Measurements from ENCODE around the gene GNB1.
"Not testable (repeated sequence)": the region's sequence is repeated elsewhere in the genome, so short reads cannot be mapped to it uniquely, and the experiment has no call there.

Gene GNB1

DNA sequence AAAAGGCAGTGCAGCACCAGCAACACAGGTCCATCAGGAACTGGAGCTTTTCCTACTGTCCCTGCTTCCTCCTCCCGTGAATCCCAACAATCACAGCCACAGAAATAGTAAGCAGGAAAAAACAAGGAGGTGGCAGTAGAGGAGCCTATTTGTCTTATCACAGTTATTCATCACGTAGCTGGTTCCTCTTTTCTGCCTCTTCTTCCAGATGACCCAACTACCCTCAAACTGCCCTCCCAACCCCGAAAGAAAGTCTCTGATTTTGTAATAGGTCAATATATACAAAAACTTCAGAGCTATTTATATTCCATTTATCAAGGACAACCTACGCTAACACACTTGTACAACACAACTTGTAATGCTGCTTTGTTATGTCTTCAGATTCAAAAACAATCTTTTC, 21.4 kb downstream of the GNB1 start:
- Histone ChIP-seq H2BK12ac (ENCODE audit: low read length in 2 of 2) (no peak overlapping the region), H3K14ac (ENCODE audit: low read length in 2 of 2) (no peak overlapping the region), H3K4me1 (ENCODE audit: control insufficient read depth, insufficient read depth, low read depth, low read length) (peaks cover 6% of the 10 kb centered on the region), H3K4ac (ENCODE audit: low read depth in 1 of 2, low read length in 2 of 2) (no peak overlapping the region), H2BK5ac (ENCODE audit: low read depth, low read length, poor library complexity, severe bottlenecking) (no peak overlapping the region), H3K23ac (ENCODE audit: low read length in 2 of 2) (no peak overlapping the region), H2AK5ac (ENCODE audit: low read length, severe bottlenecking) (no peak overlapping the region), H2BK120ac (ENCODE audit: low read depth, low read length) (no peak overlapping the region), H3K9me3 (ENCODE audit: control insufficient read depth, low read length) (no peaks in the 10 kb centered on the region), H4K8ac (ENCODE audit: low read length) (no peak overlapping the region), H4K91ac (ENCODE audit: low read length) (no peak overlapping the region), H3K4me3 (ENCODE audit: insufficient read depth in 1 of 2, low read depth in 1 of 2, low read length in 2 of 2) (no peak overlapping the region), H3K9ac (ENCODE audit: low read length) (no peak overlapping the region), H2AFZ (ENCODE audit: low read depth, low read length) (no peak overlapping the region), H3K79me1 (replicated peaks; ENCODE audit: low read length, poor library complexity, severe bottlenecking) (no peaks in the 10 kb centered on the region), H3K18ac (ENCODE audit: low read depth in 1 of 2, low read length in 2 of 2) (no peak overlapping the region), H2BK15ac (ENCODE audit: low read depth, poor library complexity, severe bottlenecking) (no peak overlapping the region), H3K27me3 (ENCODE audit: control insufficient read depth in 1 of 2, insufficient read depth in 1 of 2, low read length in 2 of 2) (no peaks in the 10 kb centered on the region), H3K36me3 (ENCODE audit: control insufficient read depth in 1 of 2, insufficient read depth in 2 of 2, low read depth in 1 of 2, low read length in 2 of 2) (peaks cover 19 to 21% of the 10 kb centered on the region in 2 experiments), H3K4me2 (ENCODE audit: low read length, poor library complexity, severe bottlenecking) (no peak overlapping the region), H3K27ac (ENCODE audit: low read length, poor library complexity, severe bottlenecking) (no peak overlapping the region)
- peak; percentile 41 for DNase-seq
- WGBS: 90% methylated on average over 3 of the region's 4 CpGs

DNA sequence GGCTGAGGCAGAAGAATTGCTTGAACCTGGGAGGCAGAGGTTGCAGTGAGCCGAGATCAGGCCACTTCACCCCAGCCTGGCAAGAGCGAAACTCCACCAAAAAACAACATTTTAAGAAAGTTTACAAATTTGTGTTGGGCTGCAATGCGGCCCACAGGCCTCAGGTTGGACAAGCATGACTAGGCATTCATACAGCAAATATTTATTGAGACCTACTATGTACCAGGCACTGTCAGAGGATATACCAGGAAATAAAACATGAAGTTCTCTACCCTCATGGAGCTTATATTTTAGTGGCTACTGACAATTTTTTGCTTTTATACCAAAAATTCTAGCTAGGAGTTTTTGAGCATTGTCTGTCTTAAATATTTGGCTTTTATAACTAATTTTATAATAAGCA, 23.7 kb downstream of the GNB1 start:
- Histone ChIP-seq H3K4me3 (ENCODE audit: insufficient read depth in 1 of 2, low read depth in 1 of 2, low read length in 2 of 2) (no peak overlapping the region), H3K9ac (ENCODE audit: low read length) (no peak overlapping the region), H3K18ac (ENCODE audit: low read depth in 1 of 2, low read length in 2 of 2) (no peak overlapping the region), H3K27ac (ENCODE audit: low read length, poor library complexity, severe bottlenecking) (no peak overlapping the region), H2BK5ac (ENCODE audit: low read depth, low read length, poor library complexity, severe bottlenecking) (no peak overlapping the region), H3K9me3 (ENCODE audit: control insufficient read depth, low read length) (no peaks in the 10 kb centered on the region), H2BK12ac (ENCODE audit: low read length in 2 of 2) (no peak overlapping the region), H2AK5ac (ENCODE audit: low read length, severe bottlenecking) (no peak overlapping the region), H3K36me3 (ENCODE audit: control insufficient read depth in 1 of 2, insufficient read depth in 2 of 2, low read depth in 1 of 2, low read length in 2 of 2) (peaks cover 0 to 6% of the 10 kb centered on the region in 2 experiments), H3K4ac (ENCODE audit: low read depth in 1 of 2, low read length in 2 of 2) (no peak overlapping the region), H3K23ac (ENCODE audit: low read length in 2 of 2) (no peak overlapping the region), H2BK15ac (ENCODE audit: low read depth, poor library complexity, severe bottlenecking) (no peak overlapping the region), H2BK120ac (ENCODE audit: low read depth, low read length) (no peak overlapping the region), H3K79me1 (replicated peaks; ENCODE audit: low read length, poor library complexity, severe bottlenecking) (no peaks in the 10 kb centered on the region), H3K27me3 (ENCODE audit: control insufficient read depth in 1 of 2, insufficient read depth in 1 of 2, low read length in 2 of 2) (no peaks in the 10 kb centered on the region), H4K8ac (ENCODE audit: low read length) (no peak overlapping the region), H3K14ac (ENCODE audit: low read length in 2 of 2) (no peak overlapping the region), H2AFZ (ENCODE audit: low read depth, low read length) (no peak overlapping the region), H3K4me1 (ENCODE audit: control insufficient read depth, insufficient read depth, low read depth, low read length) (peaks cover 11% of the 10 kb centered on the region), H4K91ac (ENCODE audit: low read length) (no peak overlapping the region), H3K4me2 (ENCODE audit: low read length, poor library complexity, severe bottlenecking) (no peak overlapping the region)
- DNase-seq: no peak
- WGBS: 100% methylated on average over 2 of the region's 3 CpGs

DNA sequence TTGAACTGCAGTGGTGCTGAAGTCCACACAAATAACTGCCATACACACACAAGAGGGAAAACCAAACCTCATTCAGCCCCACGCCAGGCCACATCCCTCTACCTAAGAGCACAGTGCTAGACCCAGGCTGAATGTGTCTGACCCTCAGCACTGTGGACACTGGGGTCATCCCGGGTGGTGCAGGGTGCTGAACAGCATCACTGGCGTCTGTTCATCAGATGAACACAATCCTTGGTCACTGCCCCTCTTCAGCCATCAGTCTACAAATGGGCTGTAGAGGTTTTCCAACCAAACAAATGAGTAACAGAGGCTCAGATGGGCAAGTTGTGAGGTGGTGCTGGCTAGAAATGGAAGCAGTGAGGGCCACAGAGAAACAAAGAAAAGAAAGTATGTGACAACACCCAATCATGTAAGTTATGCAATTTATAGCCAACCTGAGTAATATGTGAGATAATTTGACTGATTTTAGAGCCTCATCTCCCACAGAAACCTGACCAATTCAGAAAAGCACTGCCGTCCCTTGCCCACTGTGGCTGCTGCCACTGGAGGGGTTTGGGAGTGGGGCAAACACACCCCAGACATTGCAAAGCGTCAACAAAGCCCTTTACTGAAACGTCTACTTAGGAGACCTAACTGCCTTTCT, 27.9 kb downstream of the GNB1 start:
- Histone ChIP-seq H4K91ac (ENCODE audit: low read length) (no peak overlapping the region), H4K8ac (ENCODE audit: low read length) (no peak overlapping the region), H3K27me3 (ENCODE audit: control insufficient read depth in 1 of 2, insufficient read depth in 1 of 2, low read length in 2 of 2) (no peaks in the 10 kb centered on the region), H2BK15ac (ENCODE audit: low read depth, poor library complexity, severe bottlenecking) (no peak overlapping the region), H3K36me3 (ENCODE audit: control insufficient read depth in 1 of 2, insufficient read depth in 2 of 2, low read depth in 1 of 2, low read length in 2 of 2) (peaks cover 0 to 16% of the 10 kb centered on the region in 2 experiments), H3K27ac (ENCODE audit: low read length, poor library complexity, severe bottlenecking) (no peak overlapping the region), H2AK5ac (ENCODE audit: low read length, severe bottlenecking) (no peak overlapping the region), H2BK12ac (ENCODE audit: low read length in 2 of 2) (no peak overlapping the region), H3K14ac (ENCODE audit: low read length in 2 of 2) (no peak overlapping the region), H3K79me1 (replicated peaks; ENCODE audit: low read length, poor library complexity, severe bottlenecking) (no peaks in the 10 kb centered on the region), H3K9ac (ENCODE audit: low read length) (no peak overlapping the region), H3K4me1 (ENCODE audit: control insufficient read depth, insufficient read depth, low read depth, low read length) (peaks cover 25% of the 10 kb centered on the region), H3K4ac (ENCODE audit: low read depth in 1 of 2, low read length in 2 of 2) (no peak overlapping the region), H3K23ac (ENCODE audit: low read length in 2 of 2) (no peak overlapping the region), H3K9me3 (ENCODE audit: control insufficient read depth, low read length) (no peaks in the 10 kb centered on the region), H3K4me3 (ENCODE audit: insufficient read depth in 1 of 2, low read depth in 1 of 2, low read length in 2 of 2) (no peak overlapping the region), H2BK5ac (ENCODE audit: low read depth, low read length, poor library complexity, severe bottlenecking) (no peak overlapping the region), H3K4me2 (ENCODE audit: low read length, poor library complexity, severe bottlenecking) (no peak overlapping the region), H3K18ac (ENCODE audit: low read depth in 1 of 2, low read length in 2 of 2) (peak overlapping the region in 1 of 2 experiments; percentile 18), H2BK120ac (ENCODE audit: low read depth, low read length) (no peak overlapping the region), H2AFZ (ENCODE audit: low read depth, low read length) (no peak overlapping the region)
- WGBS: 85% methylated on average over 6 of the region's 6 CpGs
- DNase-seq: no peak

DNA sequence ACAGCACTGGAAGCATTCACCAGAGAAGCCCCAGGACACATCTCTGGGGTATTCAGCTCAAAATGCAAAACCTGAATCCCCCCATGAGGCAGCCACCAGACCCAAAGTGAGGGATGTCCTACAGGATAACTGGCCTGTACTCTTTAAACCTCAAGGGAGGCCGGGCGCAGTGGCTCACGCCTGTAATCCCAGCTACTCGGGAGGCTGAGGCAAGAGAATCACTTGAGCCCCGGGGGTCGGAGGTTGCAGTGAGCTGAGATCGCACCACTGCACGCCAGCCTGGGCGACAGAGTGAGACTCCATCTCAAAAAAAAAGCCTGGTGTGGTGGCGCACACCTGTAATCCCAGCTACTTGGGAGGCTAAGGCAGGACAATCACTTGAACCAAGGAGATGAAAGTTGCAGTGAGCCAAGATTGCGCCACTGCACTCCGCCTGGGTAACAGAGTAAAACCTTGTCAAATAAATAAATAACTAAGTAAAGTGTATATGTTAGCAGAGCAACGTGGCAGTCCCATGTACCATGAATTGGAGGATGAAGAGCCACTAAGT, 29.1 kb downstream of the GNB1 start:
- H3K27ac ChIP-seq (ENCODE audit: low read length, poor library complexity, severe bottlenecking); H3K18ac ChIP-seq (ENCODE audit: low read depth in 1 of 2, low read length in 2 of 2); H4K91ac ChIP-seq (ENCODE audit: low read length); DNase-seq; H2BK5ac ChIP-seq (ENCODE audit: low read depth, low read length, poor library complexity, severe bottlenecking); H2BK12ac ChIP-seq (ENCODE audit: low read length in 2 of 2); H2AFZ ChIP-seq (ENCODE audit: low read depth, low read length); H2AK5ac ChIP-seq (ENCODE audit: low read length, severe bottlenecking); H3K23ac ChIP-seq (ENCODE audit: low read length in 2 of 2); H3K9me3 ChIP-seq (ENCODE audit: control insufficient read depth, low read length); H3K79me1 ChIP-seq (replicated peaks; ENCODE audit: low read length, poor library complexity, severe bottlenecking); H3K4ac ChIP-seq (ENCODE audit: low read depth in 1 of 2, low read length in 2 of 2); H3K9ac ChIP-seq (ENCODE audit: low read length); H2BK15ac ChIP-seq (ENCODE audit: low read depth, poor library complexity, severe bottlenecking); H3K27me3 ChIP-seq (ENCODE audit: control insufficient read depth in 1 of 2, insufficient read depth in 1 of 2, low read length in 2 of 2); H3K4me2 ChIP-seq (ENCODE audit: low read length, poor library complexity, severe bottlenecking); H3K14ac ChIP-seq (ENCODE audit: low read length in 2 of 2); H4K8ac ChIP-seq (ENCODE audit: low read length); H2BK120ac ChIP-seq (ENCODE audit: low read depth, low read length); H3K4me3 ChIP-seq (ENCODE audit: insufficient read depth in 1 of 2, low read depth in 1 of 2, low read length in 2 of 2): not testable (repeated sequence)
- H3K4me1 ChIP-seq (ENCODE audit: control insufficient read depth, insufficient read depth, low read depth, low read length): peaks cover 30% of the 10 kb centered on the region
- peaks cover 0 to 16% of the 10 kb centered on the region in 2 experiments for H3K36me3 ChIP-seq (ENCODE audit: control insufficient read depth in 1 of 2, insufficient read depth in 2 of 2, low read depth in 1 of 2, low read length in 2 of 2)
- WGBS: 97% methylated on average over 11 of the region's 13 CpGs
